ENCODE results near the gene ARCN1. TPM values are rescaled to one million over a fixed set of nuclear protein-coding genes. Genes with fewer than 3 reads are reported as not detected.

ARCN1 gene
- total RNA-seq, 1 donor from 2014 or later = 112 TPM

- no peaks in the 10 kb centered on the region for H3K36me3 ChIP-seq
- Mint-ChIP-seq H3K27me3 (ENCODE audit: insufficient read depth, low read depth) (peaks cover 7% of the 10 kb centered on the region), H3K4me1 (peaks cover 10% of the 10 kb centered on the region), H3K9me3 (no peaks in the 10 kb centered on the region), H3K4me3 (no peak overlapping the region), H3K27ac (no peak overlapping the region), H3K36me3 (peaks cover 22% of the 10 kb centered on the region)
- H3K9ac ChIP-seq = no peak overlapping the region
- H3F3A ChIP-seq (ENCODE audit: low read depth) = peaks cover 1% of the 10 kb centered on the region
- H3K27me3 ChIP-seq = no peaks in the 10 kb centered on the region
- H3K9me3 ChIP-seq (ENCODE audit: low read depth) = no peaks in the 10 kb centered on the region
- peaks cover 4% of the 10 kb centered on the region for H3K4me1 ChIP-seq
- peaks cover 14% of the 10 kb centered on the region for H4K20me1 ChIP-seq (ENCODE audit: low read depth)
- H3K4me3 ChIP-seq = no peak overlapping the region
- TF ChIP-seq, protein P1, sequence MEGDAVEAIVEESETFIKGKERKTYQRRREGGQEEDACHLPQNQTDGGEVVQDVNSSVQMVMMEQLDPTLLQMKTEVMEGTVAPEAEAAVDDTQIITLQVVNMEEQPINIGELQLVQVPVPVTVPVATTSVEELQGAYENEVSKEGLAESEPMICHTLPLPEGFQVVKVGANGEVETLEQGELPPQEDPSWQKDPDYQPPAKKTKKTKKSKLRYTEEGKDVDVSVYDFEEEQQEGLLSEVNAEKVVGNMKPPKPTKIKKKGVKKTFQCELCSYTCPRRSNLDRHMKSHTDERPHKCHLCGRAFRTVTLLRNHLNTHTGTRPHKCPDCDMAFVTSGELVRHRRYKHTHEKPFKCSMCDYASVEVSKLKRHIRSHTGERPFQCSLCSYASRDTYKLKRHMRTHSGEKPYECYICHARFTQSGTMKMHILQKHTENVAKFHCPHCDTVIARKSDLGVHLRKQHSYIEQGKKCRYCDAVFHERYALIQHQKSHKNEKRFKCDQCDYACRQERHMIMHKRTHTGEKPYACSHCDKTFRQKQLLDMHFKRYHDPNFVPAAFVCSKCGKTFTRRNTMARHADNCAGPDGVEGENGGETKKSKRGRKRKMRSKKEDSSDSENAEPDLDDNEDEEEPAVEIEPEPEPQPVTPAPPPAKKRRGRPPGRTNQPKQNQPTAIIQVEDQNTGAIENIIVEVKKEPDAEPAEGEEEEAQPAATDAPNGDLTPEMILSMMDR (IDR thresholded peaks at IDR 0.05) = no peak
- TF ChIP-seq EZH2phosphoT487 (IDR thresholded peaks at IDR 0.05) (no peak), EZH2 (IDR thresholded peaks at IDR 0.05) (no peak)
- DNase-seq (ENCODE audit: low spot score) = no peak
- H2AFZ ChIP-seq (replicated peaks) = no peak overlapping the region
- H3K27ac ChIP-seq = no peak overlapping the region
- H3K4me2 ChIP-seq = no peak overlapping the region
- peaks cover 13% of the 10 kb centered on the region for H3K79me2 ChIP-seq (ENCODE audit: low read depth)
Measured at GRCh38 chr11:118628031-118628430, 55.8 kb downstream of the ARCN1 start.

DNA sequence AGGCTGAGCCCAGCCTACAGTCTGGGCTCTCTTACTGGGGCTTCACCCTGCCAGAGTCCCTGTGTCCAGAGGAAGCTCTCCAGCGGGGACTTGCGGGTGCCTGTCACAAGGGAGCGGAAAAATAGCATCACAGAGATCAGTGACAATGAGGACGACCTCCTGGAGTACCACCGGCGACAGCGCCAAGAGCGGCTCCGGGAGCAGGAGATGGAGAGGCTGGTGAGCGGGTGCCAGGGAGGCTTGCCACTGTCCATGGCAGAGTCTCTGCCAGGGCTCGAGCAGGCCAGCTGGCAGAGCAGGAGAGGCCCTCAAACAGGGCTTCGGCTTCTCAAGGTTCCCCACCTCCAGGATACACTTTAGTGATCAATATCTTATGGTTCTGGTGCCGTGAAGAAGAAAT, 56.2 kb downstream of the ARCN1 start:
- Histone ChIP-seq H2AFZ (replicated peaks) (no peak overlapping the region), H4K20me1 (ENCODE audit: low read depth) (peaks cover 10% of the 10 kb centered on the region), H3K9ac (no peak overlapping the region), H3K4me3 (no peak overlapping the region), H3K4me2 (no peak overlapping the region), H3K9me3 (ENCODE audit: low read depth) (no peaks in the 10 kb centered on the region), H3K27me3 (no peaks in the 10 kb centered on the region), H3K36me3 (no peaks in the 10 kb centered on the region), H3K79me2 (ENCODE audit: low read depth) (peaks cover 9% of the 10 kb centered on the region), H3F3A (ENCODE audit: low read depth) (peaks cover 5% of the 10 kb centered on the region), H3K4me1 (no peaks in the 10 kb centered on the region), H3K27ac (no peak overlapping the region)
- peaks cover 7% of the 10 kb centered on the region for H3K27me3 Mint-ChIP-seq (ENCODE audit: insufficient read depth, low read depth)
- H3K36me3 Mint-ChIP-seq = peaks cover 25% of the 10 kb centered on the region
- DNase-seq (ENCODE audit: low spot score) = no peak
- no peak overlapping the region for H3K27ac Mint-ChIP-seq
- no peak overlapping the region for H3K4me3 Mint-ChIP-seq
- H3K4me1 Mint-ChIP-seq = peaks cover 10% of the 10 kb centered on the region
- H3K9me3 Mint-ChIP-seq = no peaks in the 10 kb centered on the region
- TF ChIP-seq, protein P1 (IDR thresholded peaks at IDR 0.05) = no peak
- no peak for TF ChIP-seq EZH2phosphoT487 (IDR thresholded peaks at IDR 0.05)
- no peak for TF ChIP-seq EZH2 (IDR thresholded peaks at IDR 0.05)

DNA sequence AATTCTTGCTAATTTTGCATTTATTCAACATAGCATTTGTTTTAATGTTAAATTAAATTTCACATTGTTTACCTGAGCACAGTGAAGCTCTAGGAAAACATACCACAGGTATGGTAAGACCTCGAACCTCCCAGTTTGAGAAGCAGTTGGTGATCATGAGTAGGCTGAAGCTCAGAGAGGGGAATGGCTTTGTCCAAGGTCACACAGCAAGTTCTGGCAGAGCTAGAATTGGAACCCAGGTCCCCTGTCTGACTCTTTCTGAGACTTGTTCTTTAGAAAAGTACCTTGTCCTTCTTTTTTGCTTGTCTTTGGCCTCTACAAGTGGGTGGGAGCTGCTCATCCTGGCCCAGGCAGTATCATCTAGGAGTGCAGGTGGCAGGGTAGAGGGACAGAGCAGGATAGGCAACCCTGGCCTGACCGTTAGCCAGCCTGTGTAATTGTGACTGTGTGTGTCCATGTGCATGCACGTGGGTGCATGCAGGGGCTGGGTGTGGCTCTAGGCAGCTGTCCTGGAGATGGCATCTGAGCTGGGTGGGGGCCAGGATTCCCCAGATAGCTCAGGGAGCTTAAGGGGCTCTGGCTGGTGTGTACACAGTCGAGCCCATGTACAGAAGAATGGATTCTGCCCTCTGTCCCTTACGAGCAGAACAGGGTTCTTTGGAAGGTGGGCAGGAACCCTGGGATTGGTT, 56.8 kb downstream of the ARCN1 start:
- peaks cover 11% of the 10 kb centered on the region for H3K4me1 Mint-ChIP-seq
- Histone ChIP-seq H3K27ac (no peak overlapping the region), H3F3A (ENCODE audit: low read depth) (peaks cover 9% of the 10 kb centered on the region), H3K4me2 (no peak overlapping the region), H3K9ac (no peak overlapping the region), H3K4me1 (peaks cover under 1% of the 10 kb centered on the region), H3K9me3 (ENCODE audit: low read depth) (no peaks in the 10 kb centered on the region), H3K4me3 (no peak overlapping the region), H2AFZ (replicated peaks) (no peak overlapping the region), H3K79me2 (ENCODE audit: low read depth) (peaks cover 3% of the 10 kb centered on the region), H3K36me3 (no peaks in the 10 kb centered on the region), H3K27me3 (no peaks in the 10 kb centered on the region), H4K20me1 (ENCODE audit: low read depth) (peaks cover 9% of the 10 kb centered on the region)
- no peak overlapping the region for H3K4me3 Mint-ChIP-seq
- TF ChIP-seq, protein P1 (IDR thresholded peaks at IDR 0.05) = no peak
- TF ChIP-seq EZH2 (IDR thresholded peaks at IDR 0.05) = no peak
- TF ChIP-seq EZH2phosphoT487 (IDR thresholded peaks at IDR 0.05) = no peak
- peaks cover 23% of the 10 kb centered on the region for H3K36me3 Mint-ChIP-seq
- H3K27ac Mint-ChIP-seq = no peak overlapping the region
- peaks cover 7% of the 10 kb centered on the region for H3K27me3 Mint-ChIP-seq (ENCODE audit: insufficient read depth, low read depth)
- H3K9me3 Mint-ChIP-seq = no peaks in the 10 kb centered on the region
- DNase-seq (ENCODE audit: low spot score) = no peak
